HFFc6 (cell line): ENCODE results near the gene GJB4. TPM values are rescaled to one million over a fixed set of nuclear protein-coding genes. Genes with fewer than 3 reads are reported as not detected.

Experiments
- DNase-seq: peaks from one replicate; pipeline ENCODE4 v3.0.0-alpha.2; 2018
- H3K27ac Mint-ChIP-seq: 2 replicates; pipeline ENCODE4 v1.8.0; 2020; ENCODE audit warnings: mild to moderate bottlenecking, mixed read lengths
- H3K27me3 Mint-ChIP-seq: 2 replicates; pipeline ENCODE4 v1.8.0; 2021; ENCODE audit warnings: mild to moderate bottlenecking, moderate library complexity, mixed read lengths; ENCODE audit not compliant: insufficient read depth
- H3K36me3 Mint-ChIP-seq: 2 replicates; pipeline ENCODE4 v1.8.0; 2021; ENCODE audit warnings: low read depth, mixed read lengths
- H3K4me1 Mint-ChIP-seq: 2 replicates; pipeline ENCODE4 v1.8.0; 2020; ENCODE audit warnings: low read depth, mixed read lengths
- H3K4me3 Mint-ChIP-seq: 2 replicates; pipeline ENCODE4 v1.8.0; 2020; ENCODE audit warnings: mild to moderate bottlenecking, moderate library complexity, mixed read lengths
- H3K9me3 Mint-ChIP-seq: 2 replicates; pipeline ENCODE4 v1.8.0; 2020; ENCODE audit warnings: mild to moderate bottlenecking, mixed read lengths
- total RNA-seq, 6 experiments: library from RNA; stranded (reverse); fragmentation: NEBNext Ultra II Directional; extraction: Animal tissue kit (Norgen Biotek cat#: 25700); gene quantifications; 2 replicates in 1 of 6; 3 replicates in 5 of 6; pipeline ENCODE4 v1.2.3, GENCODE V29; 2021
- TF ChIP-seq, protein P1 (sequence below): fragments of 200-600 bp; sonication (generic); IDR thresholded peaks from 2 replicates; pipeline ENCODE4 v1.5.0; 2021; ENCODE audit warnings: antibody characterized with exemption, mild to moderate bottlenecking

The GJB4 gene
- total RNA-seq, 6 experiments from 2014 or later, result not detected

DNA sequence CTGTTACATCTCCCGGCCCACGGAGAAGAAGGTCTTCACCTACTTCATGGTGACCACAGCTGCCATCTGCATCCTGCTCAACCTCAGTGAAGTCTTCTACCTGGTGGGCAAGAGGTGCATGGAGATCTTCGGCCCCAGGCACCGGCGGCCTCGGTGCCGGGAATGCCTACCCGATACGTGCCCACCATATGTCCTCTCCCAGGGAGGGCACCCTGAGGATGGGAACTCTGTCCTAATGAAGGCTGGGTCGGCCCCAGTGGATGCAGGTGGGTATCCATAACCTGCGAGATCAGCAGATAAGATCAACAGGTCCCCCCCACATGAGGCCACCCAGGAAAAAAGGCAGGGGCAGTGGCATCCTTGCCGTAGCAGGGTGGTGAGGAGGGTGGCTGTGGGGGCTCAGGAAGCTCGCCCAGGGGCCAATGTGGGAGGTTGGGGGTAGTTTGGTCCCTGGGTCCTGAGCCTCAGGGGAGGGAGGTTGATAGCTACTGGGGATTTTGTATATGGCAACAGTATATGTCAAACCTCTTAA is 2.3 kb downstream of the GJB4 start:
- Mint-ChIP-seq H3K4me3 (no peak overlapping the region), H3K9me3 (no peaks in the 10 kb centered on the region), H3K27me3 (peaks cover 11% of the 10 kb centered on the region), H3K27ac (no peak overlapping the region), H3K4me1 (peaks cover 14% of the 10 kb centered on the region), H3K36me3 (no peaks in the 10 kb centered on the region)
- TF ChIP-seq, protein P1, sequence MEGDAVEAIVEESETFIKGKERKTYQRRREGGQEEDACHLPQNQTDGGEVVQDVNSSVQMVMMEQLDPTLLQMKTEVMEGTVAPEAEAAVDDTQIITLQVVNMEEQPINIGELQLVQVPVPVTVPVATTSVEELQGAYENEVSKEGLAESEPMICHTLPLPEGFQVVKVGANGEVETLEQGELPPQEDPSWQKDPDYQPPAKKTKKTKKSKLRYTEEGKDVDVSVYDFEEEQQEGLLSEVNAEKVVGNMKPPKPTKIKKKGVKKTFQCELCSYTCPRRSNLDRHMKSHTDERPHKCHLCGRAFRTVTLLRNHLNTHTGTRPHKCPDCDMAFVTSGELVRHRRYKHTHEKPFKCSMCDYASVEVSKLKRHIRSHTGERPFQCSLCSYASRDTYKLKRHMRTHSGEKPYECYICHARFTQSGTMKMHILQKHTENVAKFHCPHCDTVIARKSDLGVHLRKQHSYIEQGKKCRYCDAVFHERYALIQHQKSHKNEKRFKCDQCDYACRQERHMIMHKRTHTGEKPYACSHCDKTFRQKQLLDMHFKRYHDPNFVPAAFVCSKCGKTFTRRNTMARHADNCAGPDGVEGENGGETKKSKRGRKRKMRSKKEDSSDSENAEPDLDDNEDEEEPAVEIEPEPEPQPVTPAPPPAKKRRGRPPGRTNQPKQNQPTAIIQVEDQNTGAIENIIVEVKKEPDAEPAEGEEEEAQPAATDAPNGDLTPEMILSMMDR, result no peak
- DNase-seq, result no peak

DNA sequence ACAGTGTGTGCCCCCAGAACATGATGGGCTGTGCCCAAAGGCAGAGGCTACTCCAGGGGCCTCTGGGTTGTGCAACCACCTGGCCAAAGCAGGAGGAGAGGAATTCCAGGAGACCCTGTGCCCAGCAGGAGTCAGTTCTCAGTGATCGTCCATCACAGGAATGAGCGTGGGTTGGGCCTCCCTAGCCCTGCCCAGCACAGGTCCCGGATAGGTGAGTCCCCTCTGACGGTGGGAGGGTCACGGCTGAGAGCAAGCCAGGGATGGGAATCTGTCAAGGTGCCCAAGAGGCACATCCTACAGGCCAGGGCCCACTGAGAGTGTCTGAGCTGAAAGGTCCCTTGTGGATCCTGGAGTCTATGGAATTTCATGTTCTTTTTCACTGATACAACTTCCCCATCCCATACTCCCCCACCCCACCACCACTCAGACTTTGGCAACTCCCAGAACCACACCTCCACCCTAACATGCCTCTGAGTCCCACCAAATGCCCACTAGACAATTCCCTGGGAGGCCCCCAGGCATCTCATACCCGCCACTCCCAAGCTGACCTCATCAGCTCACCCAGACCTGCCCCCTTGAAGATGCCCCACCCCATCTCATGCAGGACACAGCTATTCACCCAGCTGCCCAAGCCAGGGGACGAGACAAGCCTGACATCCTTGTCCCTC is 3.1 kb downstream of the GJB4 start:
- DNase-seq, result no peak
- Mint-ChIP-seq H3K36me3 (no peaks in the 10 kb centered on the region), H3K4me3 (no peak overlapping the region), H3K27me3 (peaks cover 11% of the 10 kb centered on the region), H3K9me3 (no peaks in the 10 kb centered on the region), H3K27ac (no peak overlapping the region), H3K4me1 (peaks cover 14% of the 10 kb centered on the region)
- TF ChIP-seq, protein P1, result no peak

DNA sequence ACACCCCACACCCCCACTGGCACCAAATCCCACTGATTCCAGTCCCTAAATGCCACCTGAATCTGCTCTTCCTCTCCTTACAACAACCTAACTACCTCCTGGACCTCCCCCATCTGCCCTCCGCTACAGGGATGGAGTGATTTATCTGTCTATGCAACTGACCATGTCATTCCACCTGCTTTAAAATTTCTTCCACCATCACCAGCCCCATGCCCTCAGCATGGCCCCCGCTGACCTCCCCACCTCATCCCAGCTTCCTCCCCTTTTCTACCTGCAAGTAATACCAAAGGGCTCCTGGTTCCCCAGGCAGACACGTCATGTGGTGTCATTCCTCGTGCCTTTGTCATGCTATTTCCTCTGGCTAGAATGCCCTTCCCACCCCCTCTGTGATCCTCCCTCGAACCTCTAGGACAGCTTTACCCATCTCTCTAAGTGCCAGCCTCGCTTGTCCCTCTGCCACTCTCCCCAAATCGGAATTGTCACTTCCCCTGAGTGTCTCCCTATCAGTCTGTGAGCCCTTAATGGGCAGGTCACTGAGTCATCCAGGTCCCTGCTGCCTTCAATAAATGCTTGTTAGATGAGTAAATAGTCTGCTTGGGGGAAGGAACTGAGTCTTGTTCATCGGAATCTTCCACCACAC is 3.7 kb downstream of the GJB4 start:
- H3K4me1 Mint-ChIP-seq, result peaks cover 14% of the 10 kb centered on the region
- peak; percentile 65 for DNase-seq
- no peaks in the 10 kb centered on the region for H3K9me3 Mint-ChIP-seq
- H3K36me3 Mint-ChIP-seq, result no peaks in the 10 kb centered on the region
- no peak overlapping the region for H3K27ac Mint-ChIP-seq
- TF ChIP-seq, protein P1, result no peak
- peaks cover 11% of the 10 kb centered on the region for H3K27me3 Mint-ChIP-seq
- peak overlapping the region; percentile 48 for H3K4me3 Mint-ChIP-seq

DNA sequence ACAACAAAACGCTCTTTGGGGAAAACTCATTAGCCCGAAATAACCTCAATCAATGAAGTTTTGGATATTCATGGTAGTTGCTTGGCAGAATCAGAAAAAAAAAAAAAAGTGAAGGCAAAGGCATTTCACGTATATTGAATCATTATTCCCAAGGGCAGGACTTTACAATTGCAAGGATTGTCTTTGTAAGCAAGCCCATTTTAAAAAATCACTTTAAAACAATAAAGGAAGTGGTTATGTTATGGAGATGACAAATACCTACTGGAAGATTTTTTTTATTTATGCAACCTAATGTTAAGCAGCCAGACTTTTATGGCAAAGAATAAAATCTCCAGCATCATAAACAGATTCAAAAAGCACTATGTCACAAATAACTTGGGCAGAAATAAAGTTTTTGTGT is 9.3 kb downstream of the GJB4 start:
- TF ChIP-seq, protein P1, result no peak
- H3K4me3 Mint-ChIP-seq, result no peak overlapping the region
- H3K4me1 Mint-ChIP-seq, result peaks cover 2% of the 10 kb centered on the region
- H3K36me3 Mint-ChIP-seq, result no peaks in the 10 kb centered on the region
- H3K27ac Mint-ChIP-seq, result no peak overlapping the region
- no peaks in the 10 kb centered on the region; the same call in 1 of the 2 replicates for H3K27me3 Mint-ChIP-seq
- H3K9me3 Mint-ChIP-seq, result no peaks in the 10 kb centered on the region
- no peak for DNase-seq

DNA sequence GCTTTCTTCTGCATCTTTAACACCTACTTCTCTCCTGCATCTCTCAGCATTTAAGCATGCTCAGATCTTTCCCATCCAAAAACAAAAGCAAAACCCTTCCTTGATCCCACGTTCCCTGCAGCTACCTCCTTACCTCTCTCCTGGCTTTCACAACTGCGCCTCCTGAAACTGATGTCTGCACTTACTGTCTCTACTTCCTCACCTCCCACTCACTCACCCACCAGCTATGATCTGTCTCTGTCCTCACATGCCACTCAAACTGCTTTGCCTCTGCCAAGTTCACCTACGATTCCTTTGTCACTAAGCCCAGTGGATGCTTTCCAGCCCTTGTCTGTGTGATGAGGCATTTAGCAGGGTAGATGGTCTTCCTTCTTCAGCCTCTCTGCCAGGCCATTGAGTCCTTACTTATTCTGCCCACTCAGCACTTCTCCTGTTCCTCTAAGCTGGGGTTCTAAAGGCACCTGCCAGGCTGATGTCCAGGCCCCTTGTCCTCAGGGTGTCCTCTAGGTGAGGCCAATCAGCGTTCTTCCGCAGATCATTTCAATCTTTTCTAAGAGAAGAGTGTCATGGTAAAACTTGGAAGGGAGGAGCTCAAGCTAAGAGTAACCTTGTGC is 11.5 kb downstream of the GJB4 start:
- H3K9me3 Mint-ChIP-seq, result no peaks in the 10 kb centered on the region
- no peaks in the 10 kb centered on the region; the same call in 1 of the 2 replicates for H3K27me3 Mint-ChIP-seq
- TF ChIP-seq, protein P1, result no peak

More for the DNA sequence above, 11.5 kb downstream of the GJB4 start:
- H3K27ac Mint-ChIP-seq, result no peak overlapping the region
- H3K36me3 Mint-ChIP-seq, result no peaks in the 10 kb centered on the region
- no peaks in the 10 kb centered on the region for H3K4me1 Mint-ChIP-seq
- H3K4me3 Mint-ChIP-seq, result no peak overlapping the region
- DNase-seq, result no peak
